GM21423 (cell line): ENCODE results near the gene SIK3.
"Not testable (repeated sequence)": the region's sequence is repeated elsewhere in the genome, so short reads cannot be mapped to it uniquely, and the experiment has no call there.

ENCODE experiments used
- ATAC-seq: cut with Tn5 transposase; IDR thresholded peaks from one replicate; pipeline ENCODE4 v1.9.1; 2021; ENCODE audit warnings: mild to moderate bottlenecking, moderate library complexity; ENCODE audit not compliant: unreplicated experiment

The SIK3 gene

DNA sequence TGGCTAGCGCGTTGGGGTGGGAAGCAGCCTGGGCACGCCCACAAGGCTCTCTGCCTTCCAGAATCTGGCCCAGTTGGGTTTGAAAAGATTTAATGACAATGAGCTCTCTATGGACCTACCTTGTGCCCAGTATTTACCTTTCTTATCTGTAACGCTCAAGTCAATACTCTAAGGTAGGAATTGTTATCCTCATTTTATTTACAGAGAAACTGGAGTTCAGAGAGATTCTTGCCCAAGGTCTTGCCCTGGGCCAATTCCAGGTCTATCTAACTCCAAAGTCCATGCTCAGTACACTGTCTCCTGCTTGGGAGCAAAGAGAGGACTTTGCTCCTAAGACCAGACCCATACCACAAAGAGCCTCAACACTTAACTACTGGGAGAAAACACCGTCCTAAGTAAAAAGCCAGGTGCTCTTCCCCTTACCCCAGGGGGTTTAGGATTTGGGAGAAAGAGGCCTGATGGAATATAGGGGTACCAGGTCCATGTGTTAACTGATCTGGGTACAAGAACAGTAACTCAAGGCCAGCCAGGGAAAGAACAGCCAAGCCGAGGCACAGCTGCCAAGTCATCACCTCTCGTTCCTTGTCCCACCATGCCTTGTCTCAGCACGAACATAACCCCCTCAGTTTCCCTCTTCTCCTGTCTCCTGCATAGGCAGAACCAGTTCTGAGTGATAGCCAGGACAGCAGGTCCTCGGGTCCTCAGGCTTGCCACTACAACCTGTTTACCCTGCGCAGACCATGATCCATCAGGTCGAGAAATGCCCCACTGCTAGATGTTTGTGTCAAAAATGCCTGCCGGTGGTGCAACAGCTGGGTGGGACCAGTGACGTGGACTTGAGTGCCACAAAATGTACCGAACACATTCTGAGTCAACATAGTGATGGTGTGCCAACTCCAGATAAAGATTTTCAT, 289.7 kb downstream of the SIK3 start:
- ATAC-seq = no peak

DNA sequence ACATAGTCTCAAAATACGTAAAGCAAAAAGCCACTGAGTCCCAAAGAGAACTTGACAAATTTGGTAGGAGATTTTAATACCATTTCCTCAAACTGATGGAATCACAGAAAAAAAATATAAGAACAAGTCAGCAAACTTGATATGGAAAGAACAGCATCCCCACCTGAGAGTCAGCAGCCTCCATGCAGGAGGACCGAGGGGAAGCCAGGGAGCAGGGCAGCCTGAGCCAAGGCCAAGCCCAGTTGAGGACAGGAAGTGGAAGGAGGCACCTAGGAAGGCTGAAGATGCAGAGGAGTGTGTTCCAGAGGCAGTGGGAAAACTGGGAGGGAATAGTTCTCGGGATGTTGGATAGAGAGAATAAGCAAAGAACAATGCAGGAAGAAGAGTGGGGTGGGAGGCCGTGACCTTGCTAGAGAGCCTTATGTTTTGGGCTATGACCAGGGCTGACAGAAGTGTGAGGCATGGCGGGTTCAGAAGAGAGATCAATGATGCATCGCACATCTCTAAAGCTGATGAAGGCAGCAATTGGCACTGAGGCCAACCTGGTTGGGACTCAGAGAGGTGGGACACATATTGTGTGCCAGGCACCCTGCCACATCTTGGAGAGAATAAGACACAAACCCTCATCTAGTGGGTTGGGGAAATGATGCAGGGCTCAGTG, 290.5 kb downstream of the SIK3 start:
- no peak for ATAC-seq

DNA sequence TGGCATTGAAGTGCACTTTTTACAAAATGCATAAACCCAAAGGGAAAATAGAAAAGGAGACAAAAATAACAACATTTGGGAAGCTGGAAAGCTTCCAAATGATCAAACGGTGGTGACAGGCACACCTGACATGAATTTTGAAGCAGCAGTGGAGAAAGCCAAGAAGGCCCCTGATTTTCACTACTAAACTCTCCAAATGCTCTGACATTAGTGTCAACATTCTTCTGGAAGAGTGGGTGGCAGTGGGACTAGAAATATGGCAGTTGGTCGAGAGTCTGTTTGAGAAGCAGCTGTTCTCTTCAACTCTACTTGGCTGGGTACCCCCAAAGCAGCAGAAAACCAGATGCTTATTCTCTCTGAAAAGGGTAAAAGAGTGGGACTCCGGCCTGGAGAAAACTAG, 294.2 kb downstream of the SIK3 start:
- no peak for ATAC-seq

DNA sequence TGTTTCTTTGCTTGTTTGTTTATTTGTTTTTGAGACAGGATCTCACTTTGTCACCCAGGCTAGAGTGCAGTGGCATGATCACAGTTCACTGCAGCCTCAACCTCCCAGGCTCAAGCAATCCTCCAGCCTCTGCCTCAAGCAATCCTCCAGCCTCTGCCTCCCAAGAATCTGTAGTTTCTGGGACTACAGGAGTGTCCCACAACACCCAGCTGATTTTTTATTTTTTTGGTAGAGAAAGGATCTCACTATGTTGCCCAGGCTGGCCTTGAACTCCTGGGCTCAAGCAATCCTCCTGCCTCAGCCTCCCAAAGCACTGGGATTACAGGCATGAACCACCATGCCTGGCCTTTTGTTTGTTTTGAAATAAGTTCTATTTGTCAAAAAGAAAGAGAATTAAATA, 296.6 kb downstream of the SIK3 start:
- not testable (repeated sequence) for ATAC-seq

DNA sequence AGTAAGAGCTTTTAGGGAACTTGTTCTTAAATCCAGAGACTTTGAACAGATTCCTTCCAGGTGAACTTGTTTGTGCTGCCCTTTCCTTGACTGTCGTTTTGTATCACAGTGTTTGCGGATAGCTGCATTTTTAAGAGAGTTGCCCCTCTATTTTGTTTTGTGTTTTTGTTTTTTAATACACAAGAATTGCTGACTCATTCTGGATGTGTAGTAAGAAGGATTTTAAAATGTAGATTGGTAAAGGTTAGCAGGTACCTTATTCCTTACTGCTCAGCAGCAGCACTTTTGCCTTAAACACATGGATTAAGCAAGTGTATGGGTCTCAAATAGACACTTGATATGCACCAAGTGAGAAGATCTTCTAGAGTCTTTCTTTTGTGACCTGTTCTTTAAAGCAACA, 297.6 kb downstream of the SIK3 start:
- no peak for ATAC-seq

DNA sequence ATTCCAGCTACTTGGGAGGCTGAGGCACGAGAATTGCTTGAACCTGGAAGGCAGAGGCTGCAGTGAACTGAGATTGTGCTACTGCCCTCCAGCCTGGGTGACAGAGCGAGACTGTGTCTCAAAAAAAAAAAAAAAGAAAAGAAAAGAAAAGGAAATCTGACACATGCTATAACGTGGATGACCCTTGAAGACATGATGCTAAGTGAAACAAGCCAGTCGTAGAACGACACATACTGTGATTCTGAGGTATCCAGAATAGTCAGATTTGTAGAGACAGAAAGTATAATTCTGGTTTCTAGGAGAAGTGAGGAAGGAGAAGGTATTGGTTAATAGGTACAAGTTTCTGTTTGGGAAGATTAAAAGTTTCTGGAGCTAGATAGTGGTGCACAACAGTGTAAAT, 299.9 kb downstream of the SIK3 start:
- no peak for ATAC-seq

DNA sequence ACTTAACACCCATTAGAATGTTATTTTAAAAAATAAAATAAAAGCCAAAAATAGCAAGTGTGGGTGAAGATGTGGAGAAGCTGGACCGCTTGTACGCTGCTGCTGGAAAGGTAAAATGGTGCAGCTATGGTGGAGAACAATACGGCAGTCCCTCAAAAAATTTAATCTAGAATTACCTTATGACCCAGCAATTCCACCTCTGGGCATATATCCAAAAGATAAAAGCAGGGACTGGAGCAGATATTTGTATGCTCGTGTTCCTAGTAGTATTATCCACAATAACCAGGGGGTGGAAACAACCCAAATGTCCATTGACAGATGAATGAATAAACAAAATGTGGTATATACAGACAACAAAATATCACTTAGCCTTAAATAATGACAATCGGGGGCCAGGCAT, 300.4 kb downstream of the SIK3 start:
- ATAC-seq = no peak

DNA sequence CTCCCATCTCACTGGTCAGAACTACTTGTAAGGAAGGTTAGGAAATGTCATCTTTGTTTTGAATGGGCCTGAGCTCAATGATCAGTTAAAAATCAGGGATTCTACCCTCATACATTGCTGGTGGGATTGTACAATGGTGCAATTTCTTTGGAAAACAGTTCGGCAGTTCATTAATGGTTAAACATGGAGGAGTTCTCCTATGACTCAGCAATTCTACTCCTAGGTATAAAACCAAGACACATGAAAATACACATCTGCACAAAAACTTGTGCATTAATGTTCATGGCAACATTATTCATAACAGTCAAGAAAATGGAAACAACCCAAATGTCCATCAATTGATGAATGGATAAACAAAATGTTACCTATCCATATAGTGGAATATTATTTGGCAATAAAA, 301.7 kb downstream of the SIK3 start:
- ATAC-seq = no peak

DNA sequence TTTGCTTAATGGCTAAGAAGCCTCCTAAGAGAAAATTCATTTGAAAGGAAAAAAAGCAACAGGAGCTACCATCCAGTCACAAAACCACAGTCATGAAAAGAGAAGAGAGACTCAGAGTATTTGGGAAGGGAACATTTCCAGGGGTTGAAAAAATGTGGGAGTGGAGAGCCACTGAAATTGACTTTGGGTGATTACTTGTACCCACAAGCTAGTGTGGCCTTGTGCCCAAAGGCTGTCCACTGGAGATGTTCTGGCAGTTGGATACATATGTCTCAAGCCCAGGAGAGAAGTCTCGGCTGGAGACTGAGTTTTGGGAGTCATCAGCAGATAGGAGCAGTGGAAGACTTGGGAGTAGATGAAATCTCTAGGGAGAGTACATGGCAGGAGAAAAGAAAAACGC, 303.4 kb downstream of the SIK3 start:
- ATAC-seq = no peak

DNA sequence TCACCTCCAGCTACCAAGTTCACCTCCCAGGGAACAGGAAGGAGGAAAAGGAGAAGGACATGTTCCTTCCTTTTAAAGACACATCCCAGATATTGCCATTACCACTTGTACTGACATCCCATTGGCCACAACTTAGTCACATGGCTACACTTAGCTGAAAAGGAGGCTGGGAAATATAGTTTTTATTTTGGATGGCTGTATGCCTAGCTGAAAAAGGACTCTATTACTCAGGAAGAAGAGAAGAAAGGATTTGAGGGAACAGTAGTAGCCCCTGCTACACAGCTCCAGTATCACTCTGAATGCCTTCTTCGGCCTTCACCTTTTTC, 304.5 kb downstream of the SIK3 start:
- no peak for ATAC-seq
